GM12878 (cell line): ENCODE data around the gene NTM. TPM values are rescaled to one million over a fixed set of nuclear protein-coding genes. Genes with fewer than 3 reads are reported as not detected.

Source experiments
- BCLAF1 ChIP-seq: fragments of 450-650 bp; IDR thresholded peaks from 2 replicates; pipeline ENCODE4 v1.6.1; 2017; ENCODE audit warnings: antibody characterized with exemption, mild to moderate bottlenecking, moderate library complexity
- BMI1 ChIP-seq: fragments of 450-650 bp; IDR thresholded peaks from 2 replicates; pipeline ENCODE4 v1.6.1; 2016; ENCODE audit warnings: mild to moderate bottlenecking, moderate library complexity, borderline replicate concordance
- EZH2 ChIP-seq: IDR thresholded peaks from 2 replicates; pipeline ENCODE4 v1.6.1; 2012; ENCODE audit warnings: low read depth, mild to moderate bottlenecking, control low read depth, inconsistent platforms, low read length, borderline replicate concordance; ENCODE audit not compliant: control insufficient read depth
- JUNB ChIP-seq: IDR thresholded peaks from 2 replicates; pipeline ENCODE4 v1.6.1; 2016; ENCODE audit warnings: antibody characterized with exemption, mild to moderate bottlenecking
- KAT2A ChIP-seq: conservative IDR thresholded peaks from 2 replicates; pipeline ENCODE4 v1.6.1; 2011; ENCODE audit warnings: low read depth, low read length; ENCODE audit not compliant: control insufficient read depth
- SIN3A ChIP-seq: IDR thresholded peaks from 2 replicates; pipeline ENCODE4 v1.6.1; 2012; ENCODE audit warnings: low read depth, low read length, improper control_type of control experiment
- SPI1 ChIP-seq: IDR thresholded peaks from 2 replicates; pipeline ENCODE4 v1.6.1; 2011; ENCODE audit warnings: low read depth, mild to moderate bottlenecking, low read length, moderate library complexity, borderline replicate concordance; ENCODE audit not compliant: insufficient read depth
- polyA plus RNA-seq, 11 experiments: library from polyadenylated mRNA; depleted of rRNA in 4 of 11; unstranded in 6 of 11; stranded (reverse) in 5 of 11; fragments of >200 nt; fragmentation: Nextera tagmentation in 4 of 11; fragmentation: Illumina TruSeq in 1 of 11; extraction: Ambion mirVana in 4 of 11; extraction: Trizol in 1 of 11; gene quantifications; 1 replicate in 1 of 11; 2 replicates in 10 of 11; pipeline versions ENCODE4 v1.2.1 to v1.2.3, GENCODE V29; 2011 to 2016; ENCODE audit warnings: inconsistent platforms in 2 of 11, missing spikeins in 2 of 11, low read depth in 1 of 11
- total RNA-seq, 4 experiments: library from RNA; depleted of rRNA in 3 of 4; stranded (reverse); fragments of >200 nt in 3 of 4; fragmentation: Illumina TruSeq in 1 of 4; extraction: Trizol in 1 of 4; gene quantifications; 2 replicates each; pipeline versions ENCODE4 v1.2.1 to v1.2.3, GENCODE V29; 2013 to 2021
- TF ChIP-seq, protein P1 (sequence below): fragments of 450-650 bp; IDR thresholded peaks from 2 replicates; pipeline ENCODE4 v1.6.1; 2017; ENCODE audit warnings: mild to moderate bottlenecking, moderate library complexity

Gene NTM
- total and polyA plus RNA-seq, 10 of the 15 experiments (the other 5 are each of a cell fraction or from before 2014, with no cell fraction given) = not detected

DNA sequence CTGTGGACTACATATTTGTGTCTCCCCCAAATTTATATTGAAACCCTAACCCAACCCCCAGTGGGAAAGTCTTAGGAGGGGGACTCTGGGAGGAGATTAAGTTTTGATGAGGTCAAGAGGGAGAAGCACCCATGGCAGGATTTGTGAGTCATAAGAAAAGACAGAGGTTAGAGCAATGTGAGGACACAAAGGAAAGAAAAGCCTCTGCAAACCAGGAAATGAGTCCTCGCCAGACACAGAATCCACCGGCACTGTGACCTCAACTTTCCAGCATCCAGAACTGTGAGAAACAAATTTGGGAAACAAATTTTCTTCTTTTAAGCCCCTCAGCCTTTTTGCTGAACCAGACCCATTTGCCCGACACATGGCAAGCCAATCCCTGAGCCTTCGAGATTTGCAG lies 397.0 kb downstream of the NTM start (continued):
- TF ChIP-seq, protein P1, sequence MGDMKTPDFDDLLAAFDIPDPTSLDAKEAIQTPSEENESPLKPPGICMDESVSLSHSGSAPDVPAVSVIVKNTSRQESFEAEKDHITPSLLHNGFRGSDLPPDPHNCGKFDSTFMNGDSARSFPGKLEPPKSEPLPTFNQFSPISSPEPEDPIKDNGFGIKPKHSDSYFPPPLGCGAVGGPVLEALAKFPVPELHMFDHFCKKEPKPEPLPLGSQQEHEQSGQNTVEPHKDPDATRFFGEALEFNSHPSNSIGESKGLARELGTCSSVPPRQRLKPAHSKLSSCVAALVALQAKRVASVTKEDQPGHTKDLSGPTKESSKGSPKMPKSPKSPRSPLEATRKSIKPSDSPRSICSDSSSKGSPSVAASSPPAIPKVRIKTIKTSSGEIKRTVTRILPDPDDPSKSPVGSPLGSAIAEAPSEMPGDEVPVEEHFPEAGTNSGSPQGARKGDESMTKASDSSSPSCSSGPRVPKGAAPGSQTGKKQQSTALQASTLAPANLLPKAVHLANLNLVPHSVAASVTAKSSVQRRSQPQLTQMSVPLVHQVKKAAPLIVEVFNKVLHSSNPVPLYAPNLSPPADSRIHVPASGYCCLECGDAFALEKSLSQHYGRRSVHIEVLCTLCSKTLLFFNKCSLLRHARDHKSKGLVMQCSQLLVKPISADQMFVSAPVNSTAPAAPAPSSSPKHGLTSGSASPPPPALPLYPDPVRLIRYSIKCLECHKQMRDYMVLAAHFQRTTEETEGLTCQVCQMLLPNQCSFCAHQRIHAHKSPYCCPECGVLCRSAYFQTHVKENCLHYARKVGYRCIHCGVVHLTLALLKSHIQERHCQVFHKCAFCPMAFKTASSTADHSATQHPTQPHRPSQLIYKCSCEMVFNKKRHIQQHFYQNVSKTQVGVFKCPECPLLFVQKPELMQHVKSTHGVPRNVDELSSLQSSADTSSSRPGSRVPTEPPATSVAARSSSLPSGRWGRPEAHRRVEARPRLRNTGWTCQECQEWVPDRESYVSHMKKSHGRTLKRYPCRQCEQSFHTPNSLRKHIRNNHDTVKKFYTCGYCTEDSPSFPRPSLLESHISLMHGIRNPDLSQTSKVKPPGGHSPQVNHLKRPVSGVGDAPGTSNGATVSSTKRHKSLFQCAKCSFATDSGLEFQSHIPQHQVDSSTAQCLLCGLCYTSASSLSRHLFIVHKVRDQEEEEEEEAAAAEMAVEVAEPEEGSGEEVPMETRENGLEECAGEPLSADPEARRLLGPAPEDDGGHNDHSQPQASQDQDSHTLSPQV = no peak
- TF ChIP-seq EZH2 (no peak), BCLAF1 (no peak), SPI1 (no peak), JUNB (no peak), SIN3A (no peak), KAT2A (no peak), BMI1 (no peak)
- TF ChIP-seq, all 136 proteins: peak for 0
